ENCODE data around the gene SLC9A7.

SLC9A7 gene

GRCh38 chrX:46602468-46603102, 156.3 kb downstream of the SLC9A7 start:
- DNase-seq (ENCODE audit: low read depth): no peak

- no peak for DNase-seq (ENCODE audit: low read depth)
Measured at GRCh38 chrX:46601283-46601682, 157.6 kb downstream of the SLC9A7 start.

DNA sequence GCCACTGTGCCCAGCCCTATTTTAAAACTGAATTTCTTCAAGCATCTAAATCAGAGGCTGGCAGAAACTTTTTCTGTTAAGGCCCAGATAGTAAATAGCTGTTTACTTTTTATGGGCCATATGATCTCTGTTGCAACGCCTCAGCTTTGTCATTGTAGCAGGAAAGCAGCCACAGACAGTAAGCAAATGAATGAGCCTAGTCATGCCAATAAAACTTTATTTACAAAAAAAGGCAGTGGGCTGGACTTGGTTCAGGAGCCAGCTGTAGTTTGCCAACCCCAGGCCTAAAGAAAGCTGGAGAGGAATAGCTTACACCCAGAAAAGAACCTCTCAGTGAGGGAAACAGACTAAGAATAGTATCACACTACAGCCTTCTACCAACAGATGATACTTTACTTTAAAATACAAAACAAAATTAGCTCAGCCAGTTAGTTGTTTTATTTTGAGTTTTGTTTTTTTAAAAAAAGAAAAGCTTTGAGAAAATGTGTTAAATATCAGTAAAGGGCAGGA, 159.8 kb downstream of the SLC9A7 start:
- DNase-seq (ENCODE audit: low read depth): no peak

DNA sequence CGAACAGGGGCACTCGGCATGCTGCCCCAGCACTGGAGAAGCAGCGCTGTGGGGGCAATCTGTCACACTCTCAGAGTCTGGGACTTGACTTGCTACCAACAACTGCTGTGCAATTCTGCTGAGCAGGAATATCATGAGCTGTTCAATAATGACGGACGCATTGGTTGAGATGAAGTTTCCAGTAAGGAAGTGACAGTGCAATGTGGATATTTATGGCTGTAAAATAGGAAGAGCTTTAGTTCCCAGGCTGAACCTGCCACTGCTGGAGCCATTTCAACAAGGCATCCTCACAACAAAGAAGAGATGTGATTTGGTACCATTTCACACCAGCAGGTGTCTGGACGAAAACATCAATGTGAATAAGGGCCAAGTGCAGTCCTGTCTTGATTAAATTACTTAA, 161.1 kb downstream of the SLC9A7 start:
- DNase-seq (ENCODE audit: low read depth): no peak

DNA sequence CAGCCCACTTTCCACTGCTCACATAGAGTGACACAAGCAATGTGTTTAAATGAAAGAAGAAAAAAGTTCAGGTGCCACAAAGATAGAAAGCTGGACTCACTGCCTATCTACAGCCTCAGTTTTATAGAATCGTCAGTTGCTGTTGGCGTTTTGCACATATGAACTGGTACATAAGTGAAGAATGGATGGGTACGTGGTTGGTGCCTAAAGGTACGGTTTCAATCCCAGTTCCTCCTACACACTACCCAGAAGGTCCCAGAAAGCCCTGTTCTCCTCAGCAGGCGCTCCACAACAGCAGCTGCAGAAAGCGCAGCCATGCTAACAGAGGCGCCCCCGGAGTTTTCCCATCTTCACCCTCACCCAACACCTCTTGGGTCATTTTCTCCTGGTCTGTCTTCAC, 161.7 kb downstream of the SLC9A7 start:
- DNase-seq (ENCODE audit: low read depth): no peak

- DNase-seq (ENCODE audit: low read depth): no peak
Measured at GRCh38 chrX:46595084-46595483, 163.8 kb downstream of the SLC9A7 start.

- no peak for DNase-seq (ENCODE audit: low read depth)
Measured at GRCh38 chrX:46589977-46590723, 168.8 kb downstream of the SLC9A7 start.

DNA sequence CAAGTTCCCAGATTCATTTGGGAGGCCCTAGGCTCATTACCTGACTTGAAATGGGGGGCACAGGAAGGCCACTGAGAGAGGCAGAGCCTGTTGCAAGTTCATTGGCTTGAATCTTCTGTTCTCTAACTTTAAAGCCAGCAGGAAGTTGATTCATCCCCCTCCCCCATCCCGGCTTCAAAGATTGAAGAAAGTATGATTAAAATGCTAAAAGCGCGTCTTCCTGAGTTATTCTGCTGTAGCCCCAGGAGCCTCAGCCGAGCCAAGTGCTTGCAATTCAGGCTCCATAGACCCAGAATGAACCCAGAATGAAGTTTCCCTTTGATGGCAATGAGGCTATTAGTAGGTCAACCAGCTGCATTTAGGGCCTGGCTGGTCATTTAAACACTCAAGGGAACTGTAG, 170.7 kb downstream of the SLC9A7 start:
- DNase-seq (ENCODE audit: low read depth): no peak

GRCh38 chrX:46587753-46588171, 171.2 kb downstream of the SLC9A7 start:
- DNase-seq (ENCODE audit: low read depth): no peak

DNA sequence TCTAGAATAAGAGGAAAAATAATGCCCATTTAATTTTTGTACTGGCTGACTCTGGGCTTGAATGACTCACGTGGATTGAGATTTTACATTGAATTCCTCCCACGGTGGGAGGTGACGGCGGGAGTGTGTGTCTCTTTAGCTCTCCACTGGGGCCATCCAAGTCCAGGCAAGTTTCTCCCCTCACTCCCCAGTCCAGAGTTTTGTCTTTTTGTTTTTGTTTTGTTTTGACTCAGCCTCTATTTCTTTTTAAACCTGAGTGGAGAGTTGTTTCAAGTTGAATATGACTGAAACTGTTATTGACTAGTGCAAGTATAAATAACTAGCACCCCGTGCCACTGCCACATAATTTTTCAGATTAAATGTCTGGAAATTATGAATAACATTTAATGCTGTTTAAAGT, 171.8 kb downstream of the SLC9A7 start:
- DNase-seq (ENCODE audit: low read depth): no peak

DNA sequence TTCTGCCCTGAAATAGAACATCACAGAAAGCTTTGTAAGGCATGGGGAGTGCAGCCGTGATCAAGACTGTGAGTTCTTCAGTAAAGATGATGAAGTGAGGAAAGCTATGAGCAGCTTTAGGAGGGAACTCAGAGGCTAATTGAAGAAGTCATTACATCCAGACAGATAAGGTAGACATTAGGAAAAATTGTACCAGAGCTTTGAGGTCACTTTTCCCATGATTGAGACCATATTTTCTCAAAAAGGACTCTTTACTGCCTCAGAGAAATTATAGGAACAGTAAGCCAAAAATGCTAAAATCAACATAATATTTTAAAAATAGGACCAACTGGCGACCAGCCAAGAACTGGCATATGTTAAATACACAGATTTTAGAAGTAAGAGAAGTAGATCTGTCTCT, 174.2 kb downstream of the SLC9A7 start:
- DNase-seq (ENCODE audit: low read depth): no peak

- no peak for DNase-seq (ENCODE audit: low read depth)
Measured at GRCh38 chrX:46582966-46583365, 176.0 kb downstream of the SLC9A7 start.

DNA sequence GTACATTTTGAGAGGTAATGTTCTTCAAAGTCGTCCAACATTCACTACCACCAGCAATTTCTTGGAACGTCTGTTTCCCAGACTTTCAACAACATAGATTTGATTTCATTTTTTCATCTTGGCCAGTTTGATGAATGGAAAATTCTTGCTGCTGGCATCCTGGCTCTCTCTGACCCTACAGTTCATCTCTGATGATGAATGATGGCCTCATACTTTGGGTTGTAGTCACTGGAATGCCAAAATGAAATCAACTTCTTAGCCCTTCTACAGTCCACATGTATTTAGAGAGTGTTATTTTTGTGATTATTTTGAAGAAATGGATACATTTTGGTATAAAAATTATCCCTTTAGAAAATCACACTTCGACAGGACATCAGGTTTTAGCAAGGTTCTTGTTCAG, 176.6 kb downstream of the SLC9A7 start:
- no peak for DNase-seq (ENCODE audit: low read depth)

DNA sequence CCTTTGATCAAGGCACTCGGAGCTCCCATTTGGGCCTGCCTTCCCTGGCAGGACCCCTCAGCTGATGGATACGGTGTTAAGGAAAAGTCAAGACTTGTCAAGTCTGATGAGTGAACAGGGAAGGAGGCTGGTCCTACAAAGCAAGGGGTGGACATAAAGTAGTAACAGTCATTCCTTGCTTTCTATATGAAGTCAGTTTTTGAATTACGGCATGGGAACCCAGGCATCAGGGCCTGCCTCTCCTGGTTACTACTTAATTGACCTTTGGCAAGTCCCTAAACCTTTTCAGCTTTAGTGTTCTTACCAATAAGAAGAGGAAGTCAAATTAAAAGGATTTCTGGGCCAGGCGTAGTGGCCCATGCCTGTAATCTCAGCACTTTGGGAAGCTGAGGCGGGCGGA, 178.3 kb downstream of the SLC9A7 start:
- no peak for DNase-seq (ENCODE audit: low read depth)

DNA sequence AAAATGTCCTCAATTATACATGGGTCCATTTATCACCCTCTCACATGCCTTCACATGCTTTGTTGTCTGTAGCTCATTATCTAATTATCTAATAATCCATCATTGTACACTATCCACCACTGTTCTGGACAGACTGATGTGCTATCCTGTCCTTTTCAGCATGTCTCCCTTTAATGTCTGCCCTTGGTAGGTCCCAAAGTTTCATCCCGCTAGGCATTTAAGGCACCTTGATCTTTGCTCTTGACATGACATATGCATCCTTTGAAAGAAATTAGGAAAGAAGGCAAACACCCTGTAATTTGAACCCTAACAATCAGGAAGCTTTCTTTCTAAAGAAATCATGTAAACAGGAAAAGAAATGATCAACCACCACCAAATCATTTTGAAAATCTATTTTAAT, 179.7 kb downstream of the SLC9A7 start:
- no peak for DNase-seq (ENCODE audit: low read depth)

DNA sequence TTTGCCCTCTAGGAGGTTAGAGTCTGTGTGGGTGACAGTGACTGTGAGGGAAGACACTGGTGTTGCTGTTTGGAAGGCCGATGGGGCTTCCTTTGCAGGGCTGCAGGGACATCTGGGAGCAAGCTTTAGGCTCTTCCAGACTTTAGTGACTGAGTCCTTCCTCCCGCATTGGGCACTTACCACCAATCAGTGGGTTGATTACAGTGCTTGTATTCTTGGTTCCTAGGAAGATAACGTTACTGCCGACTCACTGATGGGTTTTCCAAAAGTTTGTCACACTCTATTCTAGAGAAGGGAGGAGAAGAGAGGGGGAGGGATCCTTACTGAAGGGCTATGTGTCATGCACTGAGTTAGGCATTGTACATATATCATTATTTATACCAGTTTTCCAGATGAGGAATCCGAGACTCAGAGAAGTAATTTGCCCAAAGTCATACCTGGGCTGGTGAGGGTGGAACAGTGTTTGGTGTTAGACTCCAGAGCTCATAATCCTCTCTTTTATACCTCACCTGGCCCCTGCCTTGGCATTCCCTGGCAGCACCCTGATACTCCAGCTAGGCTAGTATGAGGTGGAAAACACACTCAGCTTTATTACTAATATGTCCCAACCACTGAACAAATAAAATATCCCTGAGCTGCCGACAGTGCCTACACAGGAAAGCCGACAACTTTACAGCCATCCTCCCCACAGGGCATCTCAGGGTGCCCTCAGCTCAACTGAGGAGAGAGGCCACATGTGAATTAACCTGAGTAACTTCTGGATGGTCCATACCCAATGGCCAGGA, 181.5 kb downstream of the SLC9A7 start:
- no peak for DNase-seq (ENCODE audit: low read depth)

GRCh38 chrX:46576458-46576857, 182.5 kb downstream of the SLC9A7 start:
- DNase-seq (ENCODE audit: low read depth): no peak

GRCh38 chrX:46575991-46576392, 182.9 kb downstream of the SLC9A7 start:
- DNase-seq (ENCODE audit: low read depth): no peak

DNA sequence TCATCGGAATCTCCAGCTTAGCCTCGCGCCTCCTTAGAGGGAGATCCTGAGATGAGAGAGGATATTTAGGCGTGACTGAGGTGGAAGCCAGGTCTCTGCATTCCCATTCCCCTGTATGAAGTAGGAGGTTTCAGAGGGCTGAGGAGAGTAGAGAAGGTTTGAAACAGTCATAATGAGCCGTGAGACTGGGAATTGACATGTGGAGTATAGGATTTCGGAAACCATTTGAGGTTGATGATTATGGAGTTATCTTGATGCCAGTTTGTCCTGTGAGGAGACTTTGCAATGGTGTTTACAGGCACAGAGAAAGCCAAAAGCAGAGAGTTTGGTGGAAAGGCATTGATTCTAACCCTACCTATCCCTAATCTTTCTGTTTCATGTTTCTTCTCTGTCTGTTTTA, 183.3 kb downstream of the SLC9A7 start:
- no peak for DNase-seq (ENCODE audit: low read depth)

DNA sequence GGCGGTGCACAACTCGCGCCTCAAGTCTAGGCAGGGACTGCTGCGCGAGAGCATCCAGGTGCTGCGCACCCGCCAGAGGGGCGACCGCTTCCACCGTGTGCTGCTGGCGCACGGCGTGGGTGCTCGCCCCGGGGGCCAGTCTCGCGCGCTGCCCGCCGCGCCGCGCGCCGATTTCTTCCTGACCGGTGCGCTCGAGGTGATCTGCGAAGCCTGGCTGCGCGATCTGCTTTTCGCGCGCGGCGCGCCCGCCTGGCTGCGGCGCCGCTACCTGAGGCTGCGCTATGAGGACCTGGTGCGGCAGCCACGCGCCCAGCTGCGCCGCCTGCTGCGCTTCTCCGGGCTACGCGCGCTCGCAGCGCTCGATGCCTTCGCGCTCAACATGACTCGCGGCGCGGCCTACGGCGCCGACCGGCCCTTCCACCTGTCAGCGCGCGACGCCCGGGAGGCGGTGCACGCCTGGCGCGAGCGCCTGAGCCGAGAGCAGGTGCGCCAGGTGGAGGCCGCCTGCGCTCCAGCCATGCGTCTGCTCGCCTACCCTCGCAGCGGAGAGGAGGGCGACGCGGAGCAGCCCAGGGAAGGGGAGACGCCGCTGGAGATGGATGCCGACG, 184.0 kb downstream of the SLC9A7 start:
- DNase-seq (ENCODE audit: low read depth): peak; percentile 10

GRCh38 chrX:46573892-46574773, 184.8 kb downstream of the SLC9A7 start:
- peak; percentile 50 for DNase-seq (ENCODE audit: low read depth)
